ACC112 (cell line): ENCODE data around the gene SPEG.
A peak's percentile ranks its signal among the peaks of the same experiment; 100 is the strongest.

Source experiments
- H2AFZ ChIP-seq: fragments of 200-600 bp; sonication (generic); one replicate; pipeline ENCODE4 v1.6.0; 2017; ENCODE audit warnings: antibody characterized with exemption, low read length; ENCODE audit not compliant: unreplicated experiment
- H3K27ac ChIP-seq: fragments of 200-600 bp; sonication (generic); 2 replicates; pipeline ENCODE4 v1.5.1; 2014; ENCODE audit warnings: low read depth, mild to moderate bottlenecking, antibody characterized with exemption, low read length, moderate library complexity
- H3K27me3 ChIP-seq: fragments of 200-600 bp; sonication (generic); 2 replicates; pipeline ENCODE4 v1.6.1; 2014; ENCODE audit warnings: mild to moderate bottlenecking, antibody characterized with exemption, low read length, moderate library complexity, mixed read lengths; ENCODE audit not compliant: insufficient read depth
- H3K36me3 ChIP-seq: fragments of 200-600 bp; sonication (generic); 2 replicates; pipeline ENCODE4 v1.6.1; 2016; ENCODE audit warnings: mild to moderate bottlenecking, antibody characterized with exemption, low read length, moderate library complexity, mixed read lengths; ENCODE audit not compliant: insufficient read depth
- H3K4me1 ChIP-seq: fragments of 200-600 bp; sonication (generic); one replicate; pipeline ENCODE4 v1.6.1; 2016; ENCODE audit warnings: low read length, mixed read lengths; ENCODE audit not compliant: insufficient read depth, unreplicated experiment, control insufficient read depth
- H3K4me3 ChIP-seq: fragments of 200-600 bp; sonication (generic); 2 replicates; pipeline ENCODE4 v1.5.1; 2014; ENCODE audit warnings: mild to moderate bottlenecking, low read depth, low read length
- H3K79me2 ChIP-seq: fragments of 200-600 bp; sonication (generic); one replicate; pipeline ENCODE4 v1.6.0; 2016; ENCODE audit warnings: low read length; ENCODE audit not compliant: control insufficient read depth, unreplicated experiment, insufficient read depth

SPEG gene

GRCh38 chr2:219490600-219491130 is 56.0 kb downstream of the SPEG start:
- Histone ChIP-seq H2AFZ (no peak overlapping the region), H3K4me1 (peaks cover 2% of the 10 kb centered on the region), H3K27ac (no peak overlapping the region), H3K36me3 (no peaks in the 10 kb centered on the region), H3K4me3 (no peak overlapping the region), H3K79me2 (no peaks in the 10 kb centered on the region), H3K27me3 (no peaks in the 10 kb centered on the region)

GRCh38 chr2:219491278-219491963 is 56.8 kb downstream of the SPEG start:
- Histone ChIP-seq H3K4me1 (peaks cover 5% of the 10 kb centered on the region), H2AFZ (no peak overlapping the region), H3K4me3 (no peak overlapping the region), H3K27ac (no peak overlapping the region), H3K27me3 (no peaks in the 10 kb centered on the region), H3K36me3 (no peaks in the 10 kb centered on the region), H3K79me2 (no peaks in the 10 kb centered on the region)

GRCh38 chr2:219492575-219492974 is 57.9 kb downstream of the SPEG start:
- H2AFZ ChIP-seq = no peak overlapping the region
- H3K4me3 ChIP-seq = no peak overlapping the region
- H3K27me3 ChIP-seq = no peaks in the 10 kb centered on the region
- no peak overlapping the region for H3K27ac ChIP-seq
- no peaks in the 10 kb centered on the region for H3K36me3 ChIP-seq
- H3K79me2 ChIP-seq = no peaks in the 10 kb centered on the region
- H3K4me1 ChIP-seq = peaks cover 10% of the 10 kb centered on the region

GRCh38 chr2:219493086-219493485 is 58.4 kb downstream of the SPEG start:
- Histone ChIP-seq H3K4me1 (peaks cover 10% of the 10 kb centered on the region), H2AFZ (no peak overlapping the region), H3K27ac (no peak overlapping the region), H3K79me2 (no peaks in the 10 kb centered on the region), H3K4me3 (no peak overlapping the region), H3K27me3 (no peaks in the 10 kb centered on the region), H3K36me3 (no peaks in the 10 kb centered on the region)

GRCh38 chr2:219494952-219495530 is 60.4 kb downstream of the SPEG start:
- Histone ChIP-seq H3K79me2 (peaks cover 11% of the 10 kb centered on the region), H3K27ac (no peak overlapping the region), H2AFZ (no peak overlapping the region), H3K27me3 (no peaks in the 10 kb centered on the region), H3K4me1 (peaks cover 17% of the 10 kb centered on the region), H3K36me3 (no peaks in the 10 kb centered on the region), H3K4me3 (no peak overlapping the region)

- Histone ChIP-seq H3K4me3 (no peak overlapping the region), H3K27ac (no peak overlapping the region), H3K4me1 (peaks cover 22% of the 10 kb centered on the region), H3K27me3 (no peaks in the 10 kb centered on the region), H3K36me3 (no peaks in the 10 kb centered on the region), H3K79me2 (peaks cover 14% of the 10 kb centered on the region), H2AFZ (no peak overlapping the region)
These were observed 61.0 kb downstream of the SPEG start for GRCh38 chr2:219495531-219496122.

- Histone ChIP-seq H3K79me2 (peaks cover 14% of the 10 kb centered on the region), H3K27ac (no peak overlapping the region), H3K27me3 (no peaks in the 10 kb centered on the region), H3K4me3 (no peak overlapping the region), H3K4me1 (peaks cover 24% of the 10 kb centered on the region), H2AFZ (no peak overlapping the region), H3K36me3 (no peaks in the 10 kb centered on the region)
These were observed 61.7 kb downstream of the SPEG start for GRCh38 chr2:219496247-219496824.

- H2AFZ ChIP-seq = no peak overlapping the region
- no peaks in the 10 kb centered on the region for H3K36me3 ChIP-seq
- peaks cover 24% of the 10 kb centered on the region for H3K4me1 ChIP-seq
- peak overlapping the region; percentile 89 for H3K4me3 ChIP-seq
- H3K79me2 ChIP-seq = peaks cover 14% of the 10 kb centered on the region
- H3K27ac ChIP-seq = no peak overlapping the region
- H3K27me3 ChIP-seq = no peaks in the 10 kb centered on the region
These were observed 62.3 kb downstream of the SPEG start for GRCh38 chr2:219496825-219497494.

GRCh38 chr2:219497495-219498279 is 63.0 kb downstream of the SPEG start:
- Histone ChIP-seq H3K4me1 (peaks cover 24% of the 10 kb centered on the region), H3K27ac (peak overlapping the region; percentile 75), H3K36me3 (no peaks in the 10 kb centered on the region), H3K4me3 (peak overlapping the region; percentile 89), H3K27me3 (no peaks in the 10 kb centered on the region), H2AFZ (peak overlapping the region; percentile 59), H3K79me2 (peaks cover 14% of the 10 kb centered on the region)
